ENCODE results near the gene HK2.

GRCh38 chr2:74906395-74906794 is 72.5 kb downstream of the HK2 start:
- TF ChIP-seq POLR2A (IDR thresholded peaks at IDR 0.05) (no peak), CTCF (IDR thresholded peaks at IDR 0.05) (no peak)

Measured in right lobe of liver (tissue), 4 donors.